HG02798 (cell line): ENCODE measurements around the gene EPSTI1.

Experiments
- ATAC-seq: cut with Tn5 transposase; IDR thresholded peaks from one replicate; pipeline ENCODE4 v1.9.1; 2021; ENCODE audit warnings: mild to moderate bottlenecking; ENCODE audit not compliant: unreplicated experiment, poor library complexity

Gene EPSTI1, protein sequence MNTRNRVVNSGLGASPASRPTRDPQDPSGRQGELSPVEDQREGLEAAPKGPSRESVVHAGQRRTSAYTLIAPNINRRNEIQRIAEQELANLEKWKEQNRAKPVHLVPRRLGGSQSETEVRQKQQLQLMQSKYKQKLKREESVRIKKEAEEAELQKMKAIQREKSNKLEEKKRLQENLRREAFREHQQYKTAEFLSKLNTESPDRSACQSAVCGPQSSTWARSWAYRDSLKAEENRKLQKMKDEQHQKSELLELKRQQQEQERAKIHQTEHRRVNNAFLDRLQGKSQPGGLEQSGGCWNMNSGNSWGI

DNA sequence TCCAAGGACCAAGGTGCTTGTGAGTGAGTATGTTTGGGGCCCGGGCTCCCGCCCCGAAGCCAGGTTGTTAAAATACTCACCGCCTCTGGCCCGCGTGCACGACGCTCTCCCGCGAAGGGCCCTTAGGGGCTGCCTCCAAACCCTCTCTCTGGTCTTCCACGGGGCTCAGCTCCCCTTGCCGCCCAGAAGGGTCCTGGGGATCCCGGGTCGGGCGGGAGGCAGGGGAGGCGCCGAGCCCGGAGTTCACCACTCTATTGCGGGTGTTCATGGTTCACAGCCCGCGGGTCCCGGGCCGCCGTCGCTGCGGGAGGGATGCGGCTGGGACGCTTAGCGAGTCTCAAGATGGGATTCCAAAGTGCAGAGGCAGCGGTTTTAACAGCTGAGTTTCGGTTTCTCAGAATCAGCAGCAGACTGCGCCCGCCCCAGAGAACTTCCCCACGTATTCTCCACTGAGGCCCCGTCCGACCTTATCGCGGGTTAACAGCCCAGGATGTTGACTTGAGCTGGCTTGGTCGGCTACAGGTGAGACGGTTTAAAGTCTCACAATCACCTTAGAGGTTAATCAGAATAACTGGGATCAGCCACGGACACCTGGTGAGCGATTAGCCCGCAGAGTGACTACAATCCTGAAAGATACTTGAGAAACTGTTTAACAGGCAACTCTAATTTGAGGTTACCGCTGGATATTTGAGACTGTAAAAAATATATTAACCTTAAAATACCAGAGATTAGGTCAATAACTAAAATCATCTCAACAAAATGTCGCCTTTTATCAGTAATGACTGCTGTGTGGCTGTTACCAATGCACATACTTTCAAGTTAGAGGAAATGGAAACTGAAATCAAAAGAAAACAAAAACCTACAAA is at the start of gene EPSTI1:
Gene EPSTI1 (minus strand): TSS at position 344 of the 866 bp plus-strand sequence. CDS start 76 bp downstream, at position 268.
- ATAC-seq, result peak; percentile 86

DNA sequence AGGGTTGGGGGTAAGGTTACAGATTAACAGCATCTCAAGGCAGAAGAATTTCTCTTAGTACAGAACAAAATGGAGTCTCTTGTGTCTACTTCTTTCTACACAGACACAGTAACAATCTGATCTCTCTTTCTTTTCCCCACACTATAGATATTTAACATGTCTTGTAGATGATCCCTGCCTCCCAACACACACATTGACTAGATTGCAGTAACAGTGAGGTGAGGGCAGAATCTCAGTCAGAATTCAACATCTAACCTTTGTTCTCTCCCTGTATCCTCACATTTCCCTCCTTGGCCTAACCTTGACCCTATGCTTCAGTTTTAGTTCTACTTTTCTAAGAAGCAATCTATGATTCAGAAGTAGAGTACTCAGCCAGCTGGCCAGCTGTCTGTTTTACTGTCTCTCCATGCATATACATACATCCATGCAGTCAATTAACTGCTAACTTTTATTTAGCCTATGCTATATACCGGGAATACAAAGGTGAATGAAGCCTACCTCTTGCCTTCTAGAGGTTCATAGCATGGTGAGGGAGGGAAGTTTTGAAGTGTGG is 49.4 kb upstream of the EPSTI1 start:
- peak; percentile 63 for ATAC-seq

DNA sequence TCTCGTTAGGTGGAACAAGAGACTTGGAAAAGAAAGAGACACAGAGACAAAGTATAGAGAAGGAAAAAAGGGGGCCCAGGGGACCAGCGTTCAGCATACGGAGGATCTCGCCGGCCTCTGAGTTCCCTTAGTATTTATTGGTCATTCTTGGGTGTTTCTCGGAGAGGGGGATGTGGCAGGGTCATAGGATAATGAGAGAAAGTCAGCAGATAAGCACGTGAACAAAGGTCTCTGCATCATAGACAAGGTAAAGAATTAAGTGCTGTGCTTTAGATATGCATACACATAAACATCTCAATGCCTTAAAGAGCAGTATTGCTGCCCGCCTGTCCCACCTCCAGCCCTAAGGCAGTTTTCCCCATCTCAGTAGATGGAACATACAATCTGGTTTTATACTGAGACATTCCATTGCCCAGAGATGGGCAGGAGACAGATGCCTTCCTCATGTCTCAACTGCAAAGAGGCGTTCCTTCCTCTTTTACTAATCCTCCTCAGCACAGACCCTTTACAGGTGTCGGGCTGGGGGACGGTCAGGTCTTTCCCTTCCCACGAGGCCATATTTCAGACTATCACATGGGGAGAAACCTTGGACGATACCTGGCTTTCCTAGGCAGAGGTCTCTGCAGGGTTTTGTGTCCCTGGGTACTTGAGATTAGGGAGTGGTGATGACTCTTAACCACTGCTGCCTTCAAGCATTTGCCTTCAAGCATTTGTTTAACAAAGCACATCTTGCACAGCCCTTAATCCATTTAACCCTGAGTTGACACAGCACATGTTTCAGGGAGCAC is 48.7 kb upstream of the EPSTI1 start:
- peak; percentile 16 for ATAC-seq

DNA sequence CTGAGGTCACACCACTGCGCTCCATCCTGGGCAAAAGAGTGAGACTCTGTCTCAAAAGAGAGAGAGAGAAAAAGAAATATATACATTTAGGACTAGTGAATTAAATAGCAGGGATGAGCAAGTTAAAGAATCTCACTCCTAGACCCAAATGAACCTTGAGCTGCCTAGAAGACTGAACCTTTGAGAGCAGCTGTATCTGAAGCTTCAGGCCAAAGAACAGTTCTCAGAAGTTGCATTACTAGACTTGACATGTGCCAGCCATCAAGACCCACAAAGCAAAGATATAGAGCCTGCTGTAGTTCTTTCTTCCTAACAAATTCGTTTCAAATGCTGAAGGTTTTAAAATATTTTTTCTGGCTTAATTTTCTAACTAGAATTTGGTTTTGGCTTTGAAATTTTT is 47.9 kb upstream of the EPSTI1 start:
- no peak for ATAC-seq

DNA sequence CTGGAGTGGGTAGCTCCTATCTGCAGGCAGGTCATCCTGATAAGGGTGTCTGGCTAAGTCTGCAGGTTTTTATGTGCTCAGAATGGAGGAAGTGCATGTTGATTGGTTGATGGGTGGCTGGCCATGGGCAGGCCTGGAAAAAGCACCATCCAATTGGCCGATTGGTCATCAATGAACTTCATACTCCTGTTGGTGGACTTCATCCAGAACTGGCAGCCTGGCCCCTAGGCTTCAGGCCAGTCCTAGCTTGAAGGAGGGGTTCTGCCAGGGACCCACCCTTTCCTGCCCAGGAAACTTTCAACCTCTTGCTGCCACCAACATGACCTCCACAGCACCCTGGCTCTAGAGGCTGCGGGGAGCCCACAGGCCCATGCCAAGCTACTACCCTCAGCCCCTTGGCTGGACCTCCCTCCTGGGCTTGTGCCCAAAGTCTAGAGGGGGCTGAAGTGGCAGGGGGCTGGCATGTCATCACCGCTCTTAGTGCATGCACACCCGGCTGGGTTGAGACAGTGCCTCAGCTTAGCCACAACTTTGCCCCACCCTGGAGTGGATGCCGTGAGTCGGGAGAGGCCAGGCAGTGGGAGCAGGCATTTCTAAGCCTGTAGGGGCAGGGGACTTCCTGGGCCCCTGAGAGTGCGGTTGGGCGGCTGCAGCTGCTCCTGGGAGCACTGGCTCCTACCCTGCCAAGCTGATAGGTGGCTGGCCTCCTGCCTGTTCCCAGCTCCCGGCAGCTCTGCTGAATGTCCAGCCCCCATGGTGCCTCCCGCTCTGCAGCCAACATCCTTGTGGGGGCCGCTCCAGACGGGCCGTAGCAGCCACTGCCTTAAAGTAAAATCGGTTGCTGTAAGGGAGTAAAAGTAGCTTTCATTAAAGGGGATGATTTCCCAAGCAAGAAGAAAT is 44.6 kb upstream of the EPSTI1 start:
- ATAC-seq, result no peak

DNA sequence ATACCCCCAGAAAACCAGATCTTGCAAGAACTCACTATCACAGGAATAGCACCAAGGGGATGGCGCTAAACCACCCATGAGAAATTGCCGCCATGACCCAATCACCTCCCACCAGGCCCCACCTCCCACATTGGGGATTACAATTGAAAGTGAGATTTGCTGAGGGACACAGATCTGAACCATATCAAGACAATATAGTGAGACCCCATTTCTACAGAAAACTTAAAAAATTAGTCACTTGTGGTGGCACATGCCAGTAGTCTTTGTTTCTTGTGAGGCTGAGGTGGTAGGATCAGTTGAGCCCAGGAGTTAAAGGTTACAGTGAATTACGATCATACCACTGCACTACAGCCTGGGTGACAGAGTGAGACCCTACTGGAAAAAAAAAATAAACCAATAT is 41.0 kb upstream of the EPSTI1 start:
- no peak for ATAC-seq

DNA sequence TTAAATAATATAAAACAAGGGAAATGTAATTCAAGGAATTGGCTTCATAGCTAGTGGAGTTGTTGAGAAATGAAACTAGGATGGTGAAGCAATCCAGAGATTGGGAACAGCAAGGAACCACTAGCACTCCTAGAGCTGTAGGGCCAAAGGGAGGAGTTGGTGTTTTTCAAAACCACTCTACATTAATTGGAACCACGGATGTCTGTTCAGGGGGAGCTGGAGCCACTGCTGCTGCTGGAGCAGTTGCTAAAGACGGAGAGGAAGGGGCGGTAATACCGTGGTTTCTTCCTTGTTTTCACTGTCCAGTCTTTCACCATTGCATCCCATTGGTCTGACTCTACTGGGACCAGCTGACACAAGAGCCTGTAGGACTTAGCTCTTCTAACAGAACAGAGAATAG is 39.8 kb upstream of the EPSTI1 start:
- no peak for ATAC-seq

DNA sequence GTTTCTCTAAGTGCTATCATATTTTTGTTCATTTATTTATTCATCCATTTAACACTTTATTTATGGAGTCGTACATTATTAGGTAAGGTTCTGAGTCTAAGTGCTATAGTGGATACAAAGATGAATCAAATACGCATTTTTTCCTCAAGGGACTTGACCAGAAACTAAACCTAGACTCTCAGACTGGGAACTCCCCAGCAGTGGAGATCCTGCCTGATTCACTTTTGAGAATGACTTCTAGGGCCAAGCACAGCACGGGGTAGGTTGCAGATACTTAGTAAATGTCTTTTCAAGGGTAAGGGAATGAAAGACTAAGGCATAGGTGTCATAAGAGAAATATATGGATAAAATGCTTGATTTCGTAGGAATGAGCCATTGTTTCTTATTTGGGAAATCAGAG is 38.5 kb upstream of the EPSTI1 start:
- ATAC-seq, result peak; percentile 46

DNA sequence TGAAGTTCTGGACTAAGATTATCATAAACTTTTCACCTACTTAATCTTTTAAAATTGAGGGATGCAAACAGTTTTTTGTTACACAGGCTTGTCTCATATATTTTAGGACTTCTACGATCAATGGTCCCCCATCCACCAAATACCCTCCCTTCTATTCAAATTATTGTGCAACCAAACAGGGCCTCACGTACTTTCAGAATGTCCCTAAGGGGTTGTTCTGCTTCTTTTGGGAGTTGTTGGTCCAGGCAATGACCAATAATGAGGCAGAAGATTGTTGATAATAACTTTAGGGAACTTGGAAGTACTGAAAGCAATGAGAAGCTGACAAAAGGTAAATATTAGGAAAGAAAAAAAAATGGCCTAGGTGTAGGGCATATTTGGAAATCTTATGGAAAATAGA is 34.2 kb upstream of the EPSTI1 start:
- ATAC-seq, result no peak

DNA sequence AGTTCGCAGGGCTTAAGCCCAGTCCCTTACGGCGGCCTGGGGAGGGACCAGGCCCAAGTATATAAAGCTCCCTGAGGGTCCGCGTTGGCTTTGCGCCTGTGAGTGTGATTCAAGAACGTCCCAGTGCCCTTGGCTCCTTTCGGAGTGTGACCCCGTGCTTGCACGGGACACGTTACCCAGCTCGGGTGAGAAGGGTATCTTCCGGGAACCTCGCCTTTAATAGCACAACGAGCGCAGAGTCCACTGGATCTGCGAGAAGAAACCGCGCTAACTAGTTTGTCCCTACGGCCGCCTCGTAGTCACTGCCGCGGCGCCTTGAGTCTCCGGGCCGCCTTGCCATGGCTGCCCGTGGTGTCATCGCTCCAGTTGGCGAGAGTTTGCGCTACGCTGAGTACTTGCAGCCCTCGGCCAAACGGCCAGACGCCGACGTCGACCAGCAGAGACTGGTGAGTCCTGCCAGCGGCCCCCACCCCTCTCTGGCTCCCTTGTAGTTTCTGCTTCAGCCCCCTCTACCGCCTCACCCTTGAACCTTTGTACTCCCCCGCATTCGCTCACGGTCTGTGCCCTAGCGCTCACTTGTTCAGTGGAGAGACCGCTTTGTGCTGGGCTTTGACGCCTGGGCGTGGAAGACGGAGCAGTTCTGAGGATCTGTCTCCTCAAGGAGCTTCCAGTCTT is 31.4 kb upstream of the EPSTI1 start, which contains the start of gene DNAJC15:
Gene DNAJC15 (plus strand): TSS at position 298 of the 675 bp plus-strand sequence. CDS start 41 bp downstream, at position 339.
- peak; percentile 88 for ATAC-seq

DNA sequence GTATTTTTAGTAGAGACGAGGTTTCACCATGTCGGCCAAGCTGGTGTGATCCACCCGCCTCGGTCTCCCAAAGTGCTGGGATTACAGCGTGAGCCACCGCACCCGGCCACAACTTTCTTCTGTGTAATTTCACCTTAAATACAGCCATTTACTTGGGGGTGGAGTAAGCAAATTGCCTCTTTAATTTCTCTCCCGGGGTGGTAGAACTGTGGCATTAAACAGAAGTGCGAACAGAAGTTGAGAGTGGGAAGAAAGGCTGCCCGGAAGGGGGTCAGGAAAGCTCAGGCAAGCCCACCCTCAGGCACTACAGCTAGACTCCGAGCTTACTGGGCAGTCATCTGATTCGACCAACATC is 30.9 kb upstream of the EPSTI1 start:
- ATAC-seq, result no peak

DNA sequence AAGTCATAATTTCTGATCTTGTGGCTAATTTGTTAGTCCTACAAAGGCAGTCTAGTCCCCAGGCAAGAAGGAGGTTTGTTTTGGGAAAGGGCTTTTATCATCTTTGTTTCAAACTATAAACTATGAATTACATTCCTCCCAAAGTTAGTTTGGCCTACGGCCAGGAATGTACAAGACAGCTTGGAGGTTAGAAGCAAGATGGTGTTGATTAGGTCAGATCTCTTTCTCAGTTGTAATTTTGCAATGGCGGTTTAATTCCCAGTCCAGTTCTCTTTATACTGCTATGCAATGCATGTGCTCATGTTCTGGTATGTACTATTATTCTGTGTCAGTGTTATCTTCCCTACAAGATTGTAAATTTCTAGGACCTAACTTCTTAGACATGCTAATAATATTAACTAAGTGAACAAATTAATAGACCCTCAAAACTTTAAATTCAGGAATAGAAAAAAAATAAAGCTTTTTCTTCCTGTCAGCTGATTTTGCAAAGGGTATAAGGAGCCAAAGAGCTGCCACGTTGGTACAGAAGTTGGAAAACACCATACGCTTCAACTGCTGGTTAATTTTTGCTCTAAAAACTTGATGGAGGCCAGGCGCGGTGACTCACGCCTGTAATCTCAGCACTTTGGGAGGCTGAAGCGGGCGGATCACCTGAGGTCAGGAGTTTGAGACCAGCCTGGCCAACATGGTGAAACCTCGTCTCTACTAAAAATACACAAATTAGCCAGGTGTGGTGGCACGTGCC is 30.1 kb upstream of the EPSTI1 start:
- no peak for ATAC-seq

DNA sequence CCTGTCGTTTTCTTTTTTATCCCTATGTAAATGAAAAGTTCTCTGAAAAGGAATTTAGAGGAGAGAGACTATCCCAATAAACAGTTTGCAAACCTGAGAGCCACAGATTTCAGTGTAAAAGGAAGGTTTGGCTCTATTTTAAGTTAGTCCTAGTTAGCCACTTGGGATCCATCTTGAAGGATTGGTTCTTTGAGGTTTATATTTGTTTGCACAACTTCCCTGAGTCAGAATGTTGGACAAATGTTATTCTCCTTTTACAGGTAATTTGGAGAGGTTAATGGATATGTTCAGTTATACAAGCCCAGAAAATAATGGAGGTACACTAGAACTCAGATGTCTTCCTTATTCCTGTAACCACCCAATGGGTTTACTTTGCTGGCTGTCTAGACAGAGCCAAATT is 28.8 kb upstream of the EPSTI1 start:
- no peak for ATAC-seq

DNA sequence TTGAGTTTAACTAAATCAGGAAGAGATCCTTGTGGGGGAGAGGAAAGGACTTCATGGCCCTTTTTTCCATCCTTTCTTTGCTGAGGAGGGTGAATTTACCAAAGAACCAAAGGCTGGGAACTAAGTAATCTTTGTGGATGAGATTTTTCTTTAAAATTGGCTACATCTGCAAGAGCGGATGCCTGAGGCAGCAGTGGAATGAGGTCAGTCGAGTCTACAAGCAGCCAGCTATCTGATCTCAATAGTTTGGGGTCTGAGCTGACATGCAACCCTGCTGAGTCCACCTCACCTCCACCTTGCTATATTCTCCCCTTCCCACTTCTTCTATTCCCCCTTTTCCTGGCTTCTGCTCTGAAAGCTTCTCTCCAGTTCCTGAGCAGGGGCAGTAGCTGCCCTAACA is 27.8 kb upstream of the EPSTI1 start:
- no peak for ATAC-seq

DNA sequence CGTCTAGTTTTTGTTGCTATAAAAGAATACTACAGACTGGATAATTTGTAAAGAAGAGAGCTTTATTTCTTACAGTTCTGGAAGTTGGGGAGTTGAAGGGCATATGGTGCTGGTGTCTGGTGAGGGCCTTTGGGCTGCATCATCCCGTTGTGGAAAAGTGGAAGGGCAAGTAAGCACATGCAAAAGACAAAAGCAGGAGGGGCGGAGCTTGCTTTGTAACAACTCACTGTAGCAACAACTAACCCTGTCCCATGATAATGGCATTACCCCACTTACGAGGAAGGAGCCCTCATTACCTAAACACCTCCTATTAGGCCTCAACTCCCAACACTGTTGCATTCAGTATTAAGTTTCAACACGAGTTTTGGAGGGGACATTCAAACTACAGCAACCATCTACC is 24.2 kb upstream of the EPSTI1 start:
- ATAC-seq, result no peak

DNA sequence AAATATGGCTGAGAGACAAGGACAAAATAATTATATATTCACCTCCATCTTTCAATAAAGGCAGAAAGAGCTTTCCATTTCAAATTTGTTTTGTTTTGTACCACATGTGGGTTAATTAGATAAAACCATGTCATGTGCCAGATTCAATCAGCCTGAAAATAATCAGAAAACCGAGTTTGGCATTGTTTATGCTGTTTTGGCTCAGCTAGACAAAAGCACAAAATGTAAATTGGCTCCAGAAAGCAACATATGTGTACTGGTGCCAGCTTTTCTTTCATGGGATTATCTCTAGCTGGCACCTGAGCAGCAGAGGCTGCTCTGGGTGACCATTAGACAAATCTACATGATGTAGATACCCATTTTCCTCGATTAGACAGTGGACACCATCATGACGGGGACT is 22.1 kb upstream of the EPSTI1 start:
- ATAC-seq, result no peak

DNA sequence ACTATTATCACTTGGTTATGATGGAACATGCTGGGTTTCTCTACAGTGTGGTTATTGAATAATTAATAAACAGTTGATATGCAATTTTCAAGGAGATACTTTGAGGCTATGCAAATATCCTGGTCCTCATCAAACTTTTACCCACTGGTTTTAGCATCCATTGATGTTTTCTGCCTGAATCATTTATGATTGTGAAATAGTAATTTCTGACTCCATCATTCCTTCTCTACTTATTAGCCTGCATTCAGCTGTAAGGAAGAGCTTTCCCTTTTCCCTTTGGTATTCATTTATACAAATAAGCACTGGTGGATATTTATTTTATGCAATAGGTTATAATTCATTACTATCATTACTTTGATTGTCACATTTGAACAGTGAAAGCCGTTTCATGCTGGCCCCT is 17.5 kb upstream of the EPSTI1 start:
- ATAC-seq, result no peak

DNA sequence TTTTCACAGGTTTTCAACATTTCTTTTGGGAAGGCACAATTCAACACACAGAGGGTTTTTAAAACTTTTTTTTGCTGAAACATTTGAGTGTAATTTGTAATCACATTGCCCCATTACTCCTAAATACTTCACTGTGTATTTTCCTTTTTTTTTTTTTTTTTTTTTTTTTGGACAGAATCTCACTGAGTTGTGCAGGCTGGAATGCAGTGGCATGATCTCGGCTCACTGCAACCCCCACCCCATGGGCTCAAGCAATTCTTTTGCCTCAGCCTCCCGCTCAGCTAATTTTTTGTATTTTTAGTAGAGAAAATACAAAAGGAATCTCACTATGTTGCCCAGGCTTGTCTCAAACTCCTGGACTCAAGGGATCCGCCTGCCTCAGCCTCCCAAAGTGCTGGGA is 16.6 kb upstream of the EPSTI1 start:
- no peak for ATAC-seq
